Pons (tissue), 1 donor: ENCODE measurements around the gene GOLGA8B.
"Not testable (repeated sequence)": the region's sequence is repeated elsewhere in the genome, so short reads cannot be mapped to it uniquely, and the experiment has no call there.

ENCODE experiments used
- DNase-seq: peaks from one replicate; pipeline ENCODE4 v3.0.0-alpha.2; 2016; ENCODE audit warnings: low spot score

The GOLGA8B gene

DNA sequence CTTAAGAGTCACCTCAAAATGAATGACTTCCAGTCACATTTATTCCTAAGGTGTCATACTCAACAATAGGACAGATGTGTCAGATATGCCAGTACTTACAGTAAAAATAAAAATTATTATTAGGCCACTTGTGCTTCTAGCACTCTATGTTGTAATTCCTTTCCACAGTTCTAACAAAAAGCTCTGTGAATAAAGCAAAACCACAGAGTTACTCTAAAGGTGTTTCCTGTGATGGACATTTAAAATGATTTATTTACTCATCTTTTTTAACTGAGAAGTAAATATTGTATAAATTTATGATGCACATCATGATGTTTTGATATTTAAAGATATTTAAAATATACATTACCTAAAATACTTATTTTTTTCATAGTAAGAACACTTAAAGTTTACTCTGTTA, 13.9 kb upstream of the GOLGA8B start:
- no peak for DNase-seq

DNA sequence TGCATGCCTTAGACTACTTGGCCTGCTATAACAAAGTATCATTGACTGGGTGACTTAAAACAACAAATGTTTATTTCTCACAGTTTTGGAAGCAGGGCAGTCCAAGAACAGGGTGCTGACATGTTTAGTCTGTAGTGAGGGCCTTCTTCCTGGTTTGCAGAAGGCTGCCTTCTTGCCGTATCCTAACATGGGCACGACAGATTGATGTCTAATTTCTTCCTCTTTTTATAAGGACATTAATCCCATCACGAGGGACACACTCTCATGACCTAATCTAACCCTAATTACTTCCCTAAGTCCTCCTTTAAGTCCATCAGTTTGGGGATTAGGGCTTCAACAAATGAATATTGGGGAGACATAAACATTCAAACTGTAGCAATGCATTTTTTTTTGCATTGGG, 10.9 kb upstream of the GOLGA8B start:
- DNase-seq: no peak

DNA sequence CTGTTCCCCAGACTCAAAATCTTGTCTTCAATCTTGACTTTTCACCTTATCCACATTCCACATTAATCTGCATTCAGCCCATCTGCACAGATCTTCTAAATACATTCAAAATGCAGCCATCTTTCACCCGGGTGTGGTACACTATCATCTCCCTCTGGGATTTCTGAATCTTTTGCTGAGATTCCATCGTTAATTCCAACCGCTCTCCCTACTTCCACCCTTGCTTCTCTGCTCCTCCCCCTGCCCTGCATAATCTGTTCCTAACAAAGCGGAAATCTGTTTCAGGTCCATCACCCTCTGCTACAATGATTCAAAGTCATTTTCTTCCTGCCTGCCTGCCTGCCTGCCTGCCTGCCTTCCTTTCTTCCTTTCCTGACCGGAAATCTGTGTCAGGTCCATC, 7.9 kb upstream of the GOLGA8B start:
- no peak for DNase-seq

DNA sequence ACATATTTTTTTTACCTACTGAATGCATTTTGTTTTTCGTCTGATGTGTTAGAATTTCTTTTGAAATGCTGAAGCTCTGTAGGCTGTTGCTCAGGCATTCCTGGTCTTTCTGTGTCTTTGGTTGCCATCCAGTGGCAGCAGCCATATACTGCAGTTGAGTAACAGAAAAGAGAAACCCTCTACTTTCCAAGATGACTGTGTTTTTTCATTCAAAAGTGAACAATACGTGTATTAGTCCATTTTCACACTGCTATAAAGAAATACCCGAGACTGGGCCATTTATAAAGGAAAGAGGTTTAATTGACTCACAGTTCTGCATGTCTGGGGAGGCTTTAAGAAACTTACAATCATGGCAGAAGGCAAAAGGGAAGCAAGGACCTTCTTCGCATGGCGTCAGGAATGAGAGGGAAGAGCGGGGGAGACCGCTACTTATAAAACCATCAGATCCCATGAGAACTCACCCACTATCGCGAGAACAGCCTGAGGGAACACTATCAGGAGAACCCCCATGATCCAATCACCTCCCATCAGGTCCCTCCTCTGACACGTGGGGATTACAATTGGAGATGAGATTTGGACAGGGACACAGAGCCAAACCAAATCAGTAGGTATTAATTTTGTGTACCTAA, 4.7 kb upstream of the GOLGA8B start:
- peak; percentile 86 for DNase-seq

DNA sequence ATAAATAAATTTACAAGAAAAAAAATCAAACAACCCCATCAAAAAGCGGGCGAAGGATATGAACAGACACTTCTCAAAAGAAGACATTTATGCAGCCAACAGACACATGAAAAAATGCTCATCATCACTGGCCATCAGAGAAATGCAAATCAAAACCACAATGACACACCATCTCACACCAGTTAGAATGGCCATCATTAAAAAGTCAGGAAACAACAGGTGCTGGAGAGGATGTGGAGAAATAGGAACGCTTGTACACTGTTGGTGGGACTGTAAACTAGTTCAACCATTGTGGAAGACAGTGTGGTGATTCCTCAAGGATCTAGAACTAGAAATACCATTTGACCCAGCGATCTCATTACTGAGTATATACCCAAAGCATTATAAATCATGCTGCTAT, 2.5 kb upstream of the GOLGA8B start:
- not testable (repeated sequence) for DNase-seq

DNA sequence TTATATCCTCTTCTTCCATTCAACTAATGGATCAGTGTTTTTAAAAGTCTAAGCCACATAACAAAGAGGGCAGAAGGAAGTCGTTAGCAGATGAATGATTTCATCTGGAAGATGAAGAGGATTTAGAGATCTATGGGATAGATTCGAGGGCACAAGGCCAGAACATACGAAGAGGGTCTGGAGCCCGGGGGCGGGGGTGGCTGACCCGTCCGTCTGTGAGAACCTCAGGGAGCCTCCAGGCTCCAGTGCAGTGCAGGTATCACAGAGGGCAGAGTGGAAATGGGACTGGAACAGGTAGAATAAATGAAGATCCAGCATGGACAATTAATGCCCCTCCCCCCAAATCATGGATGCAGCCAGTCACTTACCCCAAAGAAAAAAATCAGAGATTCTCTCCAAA, 1.5 kb upstream of the GOLGA8B start:
- DNase-seq: no peak

DNA sequence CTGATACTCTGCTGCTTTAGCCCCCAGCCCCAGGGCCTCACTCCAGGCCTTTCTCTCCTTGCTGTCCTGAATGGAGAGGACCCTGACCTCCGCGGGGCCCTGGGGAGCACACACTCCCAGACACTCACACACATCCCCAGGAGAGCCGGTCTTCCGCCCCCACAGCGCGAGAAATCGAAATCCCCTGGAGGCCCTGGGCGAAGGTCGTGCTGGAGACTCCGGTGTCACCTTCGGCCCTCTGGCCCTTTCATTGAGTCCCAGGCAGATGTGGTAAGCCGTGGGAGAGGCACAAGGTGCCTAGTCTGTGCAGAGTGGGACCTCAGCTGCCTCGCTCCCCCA, 848 bp upstream of the GOLGA8B start:
- DNase-seq: no peak

DNA sequence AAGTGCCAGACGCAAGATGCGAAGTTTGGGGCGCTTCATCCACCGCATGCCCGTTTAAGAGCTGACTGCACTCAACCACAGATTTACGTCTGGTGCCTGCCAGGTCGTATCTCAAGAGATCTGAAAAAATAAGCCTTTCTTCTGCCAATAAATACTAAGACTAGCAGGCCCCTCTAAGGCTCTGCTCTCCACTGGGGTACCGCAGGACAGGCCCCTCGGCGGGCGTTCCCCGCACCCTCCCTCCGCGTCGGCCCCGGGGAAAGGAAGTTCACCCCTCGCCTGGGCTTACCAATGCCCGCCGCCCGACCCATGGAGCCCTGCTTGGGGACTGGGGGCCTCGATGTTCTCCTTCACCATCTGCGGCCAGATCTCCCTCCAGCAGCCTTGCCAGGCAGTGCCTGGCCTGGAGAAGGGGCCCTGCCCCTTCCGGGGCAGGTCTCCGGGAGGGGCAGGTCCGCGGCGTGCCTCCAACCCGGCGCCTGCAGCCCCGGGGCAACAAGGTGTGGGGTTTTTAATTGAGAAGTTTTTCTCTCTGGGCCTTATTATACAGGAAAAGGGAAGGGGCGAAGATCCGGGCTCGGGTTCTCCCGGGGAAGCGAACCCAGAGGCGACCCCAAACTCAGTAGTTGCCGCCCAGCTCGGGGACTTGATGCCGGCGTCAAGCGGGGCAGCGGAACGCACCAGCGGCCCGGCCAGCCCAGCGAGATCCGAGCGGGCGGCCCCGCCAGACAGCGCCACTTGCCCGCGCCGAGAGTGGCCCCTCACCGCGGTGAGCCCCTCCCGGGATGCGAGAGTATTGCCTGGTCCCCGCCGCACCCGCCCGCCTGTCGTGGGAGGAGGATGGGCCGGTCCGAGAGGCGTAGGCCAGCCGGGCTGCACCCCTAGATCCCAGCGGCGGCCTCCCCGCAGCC, 735 bp downstream of the GOLGA8B start:
- no peak for DNase-seq

DNA sequence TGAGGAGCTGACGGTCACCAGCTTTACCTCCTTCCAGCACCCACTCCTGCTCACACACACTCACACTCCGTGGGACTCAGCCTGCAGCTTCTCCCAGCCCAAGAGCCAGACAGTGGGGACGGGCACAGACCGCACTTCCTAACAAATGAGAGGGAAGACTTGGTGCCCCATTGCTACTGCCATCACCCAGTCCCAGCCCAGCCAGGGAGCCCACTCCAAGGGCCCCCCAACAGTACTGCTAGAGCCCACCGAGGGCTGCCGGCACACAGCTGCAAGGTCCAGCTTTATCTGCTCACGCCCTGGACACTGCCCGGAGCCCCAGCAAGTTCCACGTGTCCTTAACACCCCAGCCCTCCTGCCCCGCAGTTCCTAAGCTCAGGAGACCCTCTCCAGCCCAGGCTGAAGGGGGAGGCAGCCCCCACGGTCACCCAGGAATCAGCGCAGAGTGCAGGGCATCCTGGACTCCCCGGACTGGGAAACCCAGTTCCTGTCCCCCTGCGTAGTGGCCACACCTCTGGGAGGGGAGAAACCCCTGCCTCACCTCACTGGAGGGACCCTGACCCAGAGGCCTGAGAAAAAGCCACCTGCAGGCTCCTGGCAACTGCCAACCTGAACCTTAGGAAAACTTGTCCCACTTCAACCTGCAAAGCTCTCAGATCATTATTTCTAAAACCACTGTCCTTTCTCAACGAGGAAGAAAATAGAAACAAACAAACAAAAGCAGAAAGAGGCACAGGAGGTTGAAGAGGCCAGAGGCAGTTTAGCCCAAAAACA, 1.6 kb downstream of the GOLGA8B start:
- DNase-seq: not testable (repeated sequence)

DNA sequence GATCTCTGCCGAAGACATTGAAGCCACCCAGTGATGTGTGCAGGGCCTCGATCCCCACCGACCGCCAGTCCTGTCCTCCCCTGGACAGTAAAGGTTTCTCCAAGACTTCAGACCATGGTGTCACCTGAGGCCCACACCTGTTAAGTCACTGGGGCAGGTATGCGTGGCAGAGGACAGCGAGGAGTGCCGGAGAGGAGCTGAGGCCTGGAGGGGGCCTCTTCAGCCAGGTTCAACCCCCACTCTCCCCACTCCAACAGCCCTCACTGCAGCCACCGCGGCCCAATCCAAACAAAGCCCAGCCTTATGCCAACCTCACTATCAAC, 2.4 kb downstream of the GOLGA8B start:
- DNase-seq: no peak

DNA sequence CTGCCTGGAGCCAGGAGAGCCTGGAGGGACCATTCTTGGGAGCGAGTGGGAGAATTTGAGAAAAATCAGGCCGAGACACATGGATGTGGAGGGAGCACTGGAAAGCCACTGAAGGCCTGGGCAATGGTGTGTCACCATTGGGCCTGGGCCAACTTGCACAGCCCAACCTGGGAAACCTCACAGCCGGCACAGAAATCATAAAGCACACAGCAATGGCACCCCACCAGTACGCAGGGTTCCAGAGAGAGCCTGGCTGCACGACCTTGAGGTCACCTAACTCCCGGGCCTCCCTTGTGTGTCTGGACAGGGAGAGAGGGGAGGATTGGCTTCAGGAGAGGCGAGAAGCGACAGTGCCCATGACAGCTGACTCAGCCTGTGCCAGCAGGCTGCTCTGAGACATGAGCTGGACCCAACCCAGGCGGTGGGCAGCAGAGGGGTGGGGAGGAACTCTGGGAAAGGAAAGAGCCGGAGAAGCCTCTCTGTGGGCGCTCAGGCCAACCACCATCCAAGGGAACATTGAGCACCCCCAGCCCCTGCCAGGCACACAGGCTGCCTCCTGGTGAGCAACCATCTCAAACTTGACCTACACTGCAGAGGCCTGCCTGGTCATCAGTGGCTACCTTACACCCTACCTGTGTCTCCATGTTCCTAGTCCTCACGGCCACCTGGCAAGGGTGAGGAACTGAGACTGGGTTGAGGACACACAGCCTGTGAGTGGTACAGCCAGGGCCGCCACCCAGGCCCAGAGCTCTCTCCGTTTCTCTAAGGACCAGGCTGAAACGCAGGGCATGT, 3.0 kb downstream of the GOLGA8B start:
- not testable (repeated sequence) for DNase-seq

DNA sequence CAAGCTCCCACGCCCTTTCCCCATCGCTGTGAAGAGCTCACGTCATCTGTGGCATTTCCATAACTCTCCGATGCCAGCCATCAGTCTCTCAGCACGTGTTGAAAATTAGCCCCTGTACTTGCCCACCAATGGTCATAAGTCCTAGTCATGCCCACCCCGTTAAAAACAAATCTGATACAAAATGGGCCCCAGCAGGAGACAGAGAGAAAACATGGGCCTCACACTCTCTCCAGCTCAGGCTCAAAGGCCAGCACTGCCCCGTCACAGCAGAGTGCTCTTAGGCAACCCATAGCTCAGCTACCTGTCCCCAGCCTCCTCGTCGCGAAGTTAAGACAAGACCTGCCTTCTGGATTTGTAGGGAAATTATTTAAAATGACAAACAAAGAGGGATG, 5.2 kb downstream of the GOLGA8B start:
- DNase-seq: no peak

DNA sequence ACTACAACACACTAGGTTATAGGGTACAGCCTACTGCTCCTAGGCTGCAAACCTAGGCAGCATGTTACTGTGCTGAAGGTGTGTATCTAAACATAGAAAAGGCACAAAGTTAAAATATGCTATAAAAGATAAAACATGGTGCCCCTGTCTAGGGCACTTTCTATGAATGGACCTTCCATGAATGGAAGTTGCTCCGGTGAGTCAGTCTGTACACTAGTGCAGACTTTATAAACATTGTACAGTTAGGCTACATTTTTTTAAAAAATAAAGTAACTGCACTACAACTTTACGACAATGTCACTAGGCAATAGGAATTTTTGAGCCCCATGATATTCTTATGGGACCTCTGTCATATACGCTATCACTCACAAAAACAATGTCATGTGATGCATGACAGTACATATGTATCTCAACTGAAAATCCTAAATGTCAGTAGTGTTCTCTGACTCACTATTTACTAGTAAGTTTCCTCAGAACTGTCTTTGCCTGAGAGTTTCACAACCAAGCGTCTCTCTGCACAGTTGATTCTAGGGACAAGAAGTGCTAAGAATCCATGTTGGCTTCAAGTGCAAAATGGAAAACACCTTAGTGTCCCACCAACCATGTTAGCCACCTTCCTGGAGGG, 5.7 kb downstream of the GOLGA8B start:
- not testable (repeated sequence) for DNase-seq

DNA sequence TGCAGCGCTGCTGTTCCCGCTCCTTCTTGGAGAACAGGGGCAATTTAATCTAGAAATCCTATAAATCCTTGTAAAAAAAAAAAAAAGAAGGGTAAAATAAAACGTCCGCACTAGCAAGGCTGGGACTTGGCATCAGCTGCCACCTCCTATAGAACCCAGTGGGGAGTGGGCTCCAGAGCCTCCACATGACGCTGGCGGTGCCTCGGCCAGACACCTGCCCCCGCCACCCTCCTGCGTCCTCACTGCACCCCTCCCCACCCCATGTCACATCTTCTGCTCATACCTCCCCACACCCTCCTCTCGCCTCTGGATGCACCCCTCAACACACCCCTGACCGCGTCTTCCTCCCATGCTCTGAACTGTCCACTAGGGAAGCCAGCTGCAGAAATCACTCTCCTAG, 8.4 kb downstream of the GOLGA8B start:
- DNase-seq: not testable (repeated sequence)

DNA sequence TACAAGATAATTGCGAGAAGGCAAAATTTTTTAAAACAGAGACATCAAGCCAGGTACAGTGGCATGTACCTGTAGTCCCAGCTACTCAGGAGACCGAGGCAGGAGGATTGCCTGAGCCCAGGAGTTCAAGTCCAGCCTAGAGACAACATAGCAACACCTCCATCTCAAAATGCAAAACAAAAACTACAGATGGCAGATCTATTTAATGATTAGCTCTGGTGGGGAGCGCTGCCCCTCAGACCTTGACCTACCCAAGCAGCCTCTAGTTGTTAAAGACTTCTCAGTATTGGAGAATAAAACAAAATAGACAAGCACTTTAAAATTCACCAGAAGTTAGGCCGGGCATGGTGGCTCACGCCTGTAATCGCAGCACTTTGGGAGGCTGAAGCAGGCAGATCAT, 10.5 kb downstream of the GOLGA8B start:
- not testable (repeated sequence) for DNase-seq

DNA sequence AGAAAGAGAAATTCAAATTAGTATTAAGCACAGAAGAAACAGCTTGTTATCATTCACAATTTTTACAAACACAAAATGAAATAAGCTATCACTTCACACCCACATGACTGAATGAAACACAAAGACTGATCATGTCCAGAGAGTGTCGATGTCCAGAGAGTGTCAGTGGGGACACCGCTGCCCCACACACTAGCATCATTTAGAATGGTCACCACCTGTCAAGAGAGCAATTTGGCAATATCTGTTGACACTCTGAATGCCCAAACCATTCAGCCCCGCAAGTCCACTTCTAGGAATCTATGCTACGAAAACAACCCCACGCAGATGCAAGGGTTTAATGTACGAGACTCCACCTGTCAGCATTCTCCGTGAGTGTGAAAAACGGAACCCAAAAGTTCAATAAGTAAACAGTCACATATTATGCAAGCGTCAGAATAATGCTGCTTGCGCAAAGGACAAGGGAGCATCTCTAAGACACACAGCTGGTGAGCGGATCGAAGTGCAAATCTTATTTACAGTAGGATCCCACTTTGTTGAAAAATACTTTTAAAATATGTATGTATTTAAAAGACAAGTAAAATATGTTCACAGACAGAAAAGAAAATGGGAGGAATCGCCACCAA, 11.3 kb downstream of the GOLGA8B start:
- DNase-seq: not testable (repeated sequence)

DNA sequence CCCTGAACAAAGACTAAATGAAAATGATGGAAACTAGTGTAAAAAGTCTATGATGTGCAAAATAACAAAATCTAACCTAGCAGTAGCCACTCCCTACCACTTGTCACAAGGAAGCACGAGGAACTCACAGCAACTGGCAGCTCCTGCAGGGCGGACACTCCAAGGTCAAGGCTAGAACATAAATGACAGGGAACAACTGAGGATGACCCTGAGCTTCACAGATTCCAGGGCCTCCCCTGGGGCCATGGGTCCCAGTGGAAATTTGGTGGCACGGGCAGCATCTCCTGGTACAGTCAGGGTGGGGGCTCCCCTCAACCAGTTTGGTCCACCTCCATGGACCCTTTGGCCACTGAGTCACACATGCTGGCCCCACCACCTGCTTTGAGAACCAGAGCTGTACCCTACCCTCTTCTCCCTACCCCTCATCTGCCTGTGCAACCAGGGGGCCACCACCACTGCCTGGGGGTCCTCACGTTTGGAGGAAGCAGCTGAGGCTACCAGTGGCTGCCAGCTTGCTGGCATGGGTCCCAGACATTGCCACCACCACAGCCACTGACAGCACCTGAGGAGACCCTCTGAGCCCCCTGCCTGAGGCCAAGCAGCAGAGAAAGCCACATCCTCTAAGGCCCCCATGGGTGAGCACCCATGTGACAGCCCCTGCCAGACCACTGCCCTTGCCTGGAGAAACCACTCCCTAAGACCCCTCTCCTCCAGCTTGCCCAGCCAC, 13.6 kb downstream of the GOLGA8B start:
- DNase-seq: not testable (repeated sequence)

DNA sequence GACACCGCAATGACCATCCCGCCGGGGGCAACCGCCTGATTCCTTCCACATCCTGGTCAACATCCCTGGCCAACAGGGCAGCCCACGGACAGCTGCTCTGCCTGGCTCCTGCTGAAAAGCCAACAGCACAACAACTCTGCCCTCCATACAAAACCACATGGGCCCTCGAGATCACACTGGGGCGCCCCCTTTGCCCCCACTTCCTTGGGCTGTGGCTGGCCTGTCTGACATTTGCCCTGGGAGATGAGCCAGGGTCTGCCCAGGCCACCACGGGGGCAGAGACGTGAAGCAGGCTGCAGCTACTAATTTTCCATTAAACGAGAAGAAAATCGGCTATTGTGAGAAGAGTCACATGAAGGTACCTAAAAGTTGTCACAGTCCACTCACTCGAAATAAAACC, 16.3 kb downstream of the GOLGA8B start:
- DNase-seq: not testable (repeated sequence)

DNA sequence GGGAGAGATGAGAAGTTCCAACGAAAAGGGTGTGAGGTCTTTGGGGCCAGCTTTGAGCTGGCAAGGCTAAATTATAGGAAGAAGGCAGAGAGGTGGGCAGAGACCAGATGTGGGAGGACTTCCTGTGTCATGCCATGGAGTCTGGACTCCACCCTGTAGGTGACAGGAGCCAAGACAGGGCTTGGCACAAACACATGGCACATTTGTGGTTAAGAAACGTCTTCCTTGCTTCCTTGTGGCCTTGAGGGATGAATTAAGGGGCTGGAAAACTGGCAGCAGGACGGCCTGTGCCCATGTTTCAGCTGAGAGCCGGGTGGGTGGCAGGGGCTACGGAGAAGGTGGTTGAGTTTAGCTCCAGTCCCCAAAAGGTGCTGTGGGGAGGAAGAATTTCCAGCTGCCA, 18.7 kb downstream of the GOLGA8B start:
- DNase-seq: not testable (repeated sequence)

DNA sequence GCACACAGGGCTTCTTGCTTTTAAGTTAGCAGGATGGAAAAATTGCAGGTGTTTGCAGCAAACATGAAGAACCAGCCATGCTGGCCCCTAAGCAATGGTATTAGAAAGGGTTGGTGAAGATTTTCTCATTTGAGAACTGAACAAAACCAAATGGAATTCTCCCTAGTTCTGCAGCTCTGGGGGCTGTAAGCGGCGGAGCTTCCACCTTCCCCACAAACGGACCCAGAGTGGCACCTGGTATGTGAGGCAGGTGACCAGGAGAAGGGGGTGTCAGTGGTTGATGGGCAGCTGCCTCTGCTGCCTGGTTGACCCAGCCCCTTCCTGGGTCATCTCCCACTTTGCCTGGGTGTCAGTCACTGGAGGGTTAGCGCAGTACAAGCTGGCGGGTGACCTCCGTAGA, 22.6 kb downstream of the GOLGA8B start:
- DNase-seq: not testable (repeated sequence)

DNA sequence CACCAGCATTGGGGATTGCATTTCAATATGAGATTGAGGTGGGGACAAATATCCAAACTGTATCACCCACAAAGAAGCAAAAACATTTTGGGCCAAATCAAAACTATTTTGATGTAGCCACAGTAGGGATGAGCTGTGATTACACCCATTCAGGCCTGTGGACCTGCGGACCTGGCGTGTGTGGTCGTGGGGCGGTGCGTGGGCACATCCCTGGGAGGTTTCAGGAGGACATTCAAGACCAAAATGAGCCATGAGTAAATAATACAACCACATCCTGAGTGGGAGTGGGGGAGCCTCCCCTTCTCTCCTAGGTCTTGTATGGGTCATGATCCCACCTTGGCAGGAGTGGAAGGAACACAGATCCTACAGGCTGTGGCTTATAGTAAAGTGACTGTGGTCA, 23.7 kb downstream of the GOLGA8B start:
- not testable (repeated sequence) for DNase-seq
